PC-3 (cell line): Measurements from ENCODE around the gene CAPNS1.
"Not testable (repeated sequence)": the region's sequence is repeated elsewhere in the genome, so short reads cannot be mapped to it uniquely, and the experiment has no call there.

ENCODE experiments used
- CTCF ChIP-seq: fragments of 300-600 bp; sonication (generic); conservative IDR thresholded peaks from 2 replicates; pipeline ENCODE4 v1.5.1; 2017; ENCODE audit warnings: antibody characterized with exemption, low read depth, mild to moderate bottlenecking, low read length
- EZH2 ChIP-seq: fragments of 300-600 bp; sonication (generic); IDR thresholded peaks from one replicate; pipeline ENCODE4 v1.6.1; 2017; ENCODE audit warnings: antibody characterized with exemption, mild to moderate bottlenecking, low read length; ENCODE audit not compliant: unreplicated experiment

- not testable (repeated sequence) for TF ChIP-seq CTCF, EZH2
Observed at GRCh38 chr19:36134867-36135266, 5.0 kb upstream of the CAPNS1 start.
